ENCODE data around the gene BLACAT1.
"Not testable (repeated sequence)": the region's sequence is repeated elsewhere in the genome, so short reads cannot be mapped to it uniquely, and the experiment has no call there.

BLACAT1 gene

DNA sequence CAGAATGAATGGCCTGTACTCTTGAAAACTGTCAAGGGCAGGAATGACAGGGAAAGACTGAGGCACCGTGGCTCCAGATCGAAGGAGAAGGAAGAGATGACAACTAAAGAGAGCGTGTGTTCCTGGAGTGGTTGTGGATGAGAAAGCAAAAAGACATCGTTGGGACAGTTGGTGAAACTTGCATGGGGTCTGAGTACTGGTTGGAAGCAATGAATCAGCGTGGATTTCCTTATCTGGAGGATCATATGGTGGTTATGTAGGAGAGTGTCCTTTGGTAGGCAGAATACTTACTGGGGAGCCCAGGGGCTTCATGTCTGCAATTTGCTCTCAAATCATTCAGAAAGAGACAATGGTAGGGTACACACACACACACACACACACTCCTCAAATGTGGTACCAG is 47.9 kb downstream of the BLACAT1 start:
- DNase-seq (ENCODE audit: low spot score), result no peak

GRCh38 chr1:205406252-205406651 is 49.6 kb downstream of the BLACAT1 start:
- not testable (repeated sequence) for DNase-seq (ENCODE audit: low spot score)

Measured in hematopoietic multipotent progenitor cell treated with erythropoietin and hydrocortisone succinate and interleukin-3 and kit ligand, for 15 days (in vitro differentiated cells).